H1 (cell line): ENCODE results near the gene KLF18. TPM values are rescaled to one million over a fixed set of nuclear protein-coding genes. Genes with fewer than 3 reads are reported as not detected.

ENCODE experiments used
- CTCF ChIA-PET: fragments of 300-600 bp; sonication (Branson Sonifier 250); formaldehyde crosslinking; loops from one replicate; lab custom pipeline; 2021; ENCODE audit not compliant: partially characterized antibody; lab: Charles Lee
- POLR2A ChIA-PET: fragments of 300-600 bp; sonication (Branson Sonifier 250); formaldehyde crosslinking; loops from one replicate; lab custom pipeline; 2021; ENCODE audit warnings: inconsistent platforms; ENCODE audit not compliant: partially characterized antibody; lab: Charles Lee
- DNase-seq, 2 experiments: peaks; one replicate each; pipeline versions ENCODE4 v3.0.0 to v3.0.0-alpha.2; 2010 to 2022; ENCODE audit warnings: low spot score in 2 of 2, low read depth in 1 of 2, mixed read lengths in 1 of 2
- FAIRE-seq: peaks from 2 replicates; lab custom pipeline; 2011; peaks lifted over from hg19 to GRCh38; lab: Jason Lieb, UNC
- H2AFZ ChIP-seq: 2 replicates; pipeline ENCODE4 v1.8.1; 2012; ENCODE audit warnings: low read length, inconsistent platforms
- H2AK5ac ChIP-seq: 2 replicates; pipeline ENCODE4 v1.6.1; 2013; ENCODE audit warnings: low read depth, low read length
- H2BK120ac ChIP-seq: replicated peaks from 2 replicates; pipeline ENCODE3; 2013; ENCODE audit warnings: low read depth, low read length, inconsistent platforms
- H2BK12ac ChIP-seq: 2 replicates; pipeline ENCODE4 v1.6.1; 2013; ENCODE audit warnings: low read depth, low read length
- H2BK15ac ChIP-seq: 2 replicates; pipeline ENCODE4 v1.6.1; 2013; ENCODE audit warnings: low read length
- H2BK20ac ChIP-seq: 2 replicates; pipeline ENCODE4 v1.6.1; 2013; ENCODE audit warnings: low read length
- H2BK5ac ChIP-seq: 2 replicates; pipeline ENCODE4 v1.6.1; 2013; ENCODE audit warnings: low read depth, low read length
- H3K14ac ChIP-seq: 2 replicates; pipeline ENCODE4 v1.6.1; 2013; ENCODE audit warnings: inconsistent platforms; ENCODE audit not compliant: insufficient read length
- H3K18ac ChIP-seq: 2 replicates; pipeline ENCODE4 v1.6.1; 2013; ENCODE audit warnings: low read length; ENCODE audit errors: extremely low read depth
- H3K23ac ChIP-seq: 2 replicates; pipeline ENCODE4 v1.6.1; 2013; ENCODE audit warnings: inconsistent platforms; ENCODE audit not compliant: insufficient read length
- H3K23me2 ChIP-seq: 2 replicates; pipeline ENCODE4 v1.6.1; 2013; ENCODE audit warnings: low read depth, low read length
- H3K27ac ChIP-seq: 2 replicates; pipeline ENCODE4 v1.6.1; 2011; ENCODE audit warnings: low read depth, low read length, inconsistent platforms
- H3K27me3 ChIP-seq, 4 experiments: replicated peaks in 1 of 4; 1 replicate in 1 of 4; 2 replicates in 3 of 4; pipeline versions ENCODE4 v1.6.1 to v1.8.1; 2011 to 2013; ENCODE audit warnings: low read length in 3 of 4, mild to moderate bottlenecking in 3 of 4, inconsistent platforms in 2 of 4, mixed read lengths in 2 of 4, moderate library complexity in 1 of 4; ENCODE audit not compliant: control insufficient read depth in 3 of 4, insufficient read depth in 3 of 4; ENCODE audit errors: extremely low read depth in 1 of 4
- H3K36me3 ChIP-seq, 4 experiments: 2 replicates each; pipeline versions ENCODE4 v1.6.1 to v1.8.1; 2011 to 2013; ENCODE audit warnings: mild to moderate bottlenecking in 4 of 4, low read length in 3 of 4, moderate library complexity in 2 of 4, control low read depth in 1 of 4, inconsistent platforms in 1 of 4; ENCODE audit not compliant: insufficient read depth in 4 of 4, control insufficient read depth in 2 of 4
- H3K4ac ChIP-seq: replicated peaks from 2 replicates; pipeline ENCODE3; 2013; ENCODE audit warnings: low read length, low read depth, mixed read lengths, inconsistent platforms; ENCODE audit not compliant: insufficient read length
- H3K4me1 ChIP-seq, 4 experiments: replicated peaks in 1 of 4; 1 replicate in 1 of 4; 2 replicates in 3 of 4; pipeline versions ENCODE4 v1.6.1 to v1.8.1; 2011 to 2013; ENCODE audit warnings: low read length in 3 of 4, inconsistent platforms in 2 of 4, mixed read lengths in 1 of 4; ENCODE audit not compliant: insufficient read depth in 4 of 4, control insufficient read depth in 3 of 4
- H3K4me2 ChIP-seq, 2 experiments: 2 replicates each; pipeline versions ENCODE4 v1.6.1 to v1.8.1; 2011 to 2013; ENCODE audit warnings: low read depth in 2 of 2, low read length in 2 of 2, control low read depth in 1 of 2, inconsistent platforms in 1 of 2, mild to moderate bottlenecking in 1 of 2; ENCODE audit not compliant: insufficient read depth in 1 of 2
- H3K4me3 ChIP-seq, 4 experiments: fragments of 200-600, 300-600 bp in 1 of 4; sonication (generic), shearing (Covaris generic), sonication (Bioruptor Twin) in 1 of 4; 2 replicates each; pipeline versions ENCODE4 v1.5.1 to v1.8.1; 2011 to 2016; ENCODE audit warnings: low read length in 4 of 4, low read depth in 3 of 4, control low read depth in 2 of 4, inconsistent platforms in 2 of 4, mild to moderate bottlenecking in 2 of 4, mixed read lengths in 1 of 4, moderate library complexity in 1 of 4; ENCODE audit not compliant: insufficient read depth in 2 of 4; ENCODE audit errors: extremely low read depth in 1 of 4
- H3K56ac ChIP-seq: replicated peaks from 2 replicates; pipeline ENCODE3; 2013; ENCODE audit warnings: low read depth, mild to moderate bottlenecking, mixed read lengths, low read length, inconsistent platforms; ENCODE audit not compliant: insufficient read length
- H3K79me1 ChIP-seq: 2 replicates; pipeline ENCODE4 v1.6.1; 2013; ENCODE audit warnings: low read depth, low read length, control low read depth
- H3K79me2 ChIP-seq, 2 experiments: 2 replicates each; pipeline versions ENCODE4 v1.6.1 to v1.8.1; 2012 to 2013; ENCODE audit warnings: low read length in 2 of 2, mild to moderate bottlenecking in 2 of 2, inconsistent platforms in 1 of 2; ENCODE audit not compliant: insufficient read depth in 2 of 2, control insufficient read depth in 1 of 2
- H3K9ac ChIP-seq, 4 experiments: replicated peaks in 1 of 4; 1 replicate in 1 of 4; 2 replicates in 3 of 4; pipeline versions ENCODE4 v1.6.1 to v1.8.1; 2011 to 2013; ENCODE audit warnings: low read depth in 3 of 4, low read length in 3 of 4, control low read depth in 2 of 4, mild to moderate bottlenecking in 2 of 4, moderate library complexity in 2 of 4, inconsistent platforms in 1 of 4; ENCODE audit errors: extremely low read depth in 1 of 4
- H3K9me3 ChIP-seq, 2 experiments: 2 replicates each; pipeline versions ENCODE4 v1.6.1 to v1.8.1; 2012 to 2013; ENCODE audit warnings: mild to moderate bottlenecking in 2 of 2, moderate library complexity in 2 of 2, control low read depth in 1 of 2, inconsistent platforms in 1 of 2, low read depth in 1 of 2, low read length in 1 of 2, mixed read lengths in 1 of 2; ENCODE audit not compliant: insufficient read depth in 2 of 2
- H4K20me1 ChIP-seq, 2 experiments: replicated peaks in 1 of 2; 2 replicates each; pipeline versions ENCODE3 to v1.8.1; 2011 to 2013; ENCODE audit warnings: inconsistent platforms in 2 of 2, low read length in 2 of 2, mild to moderate bottlenecking in 1 of 2; ENCODE audit not compliant: insufficient read depth in 2 of 2, control insufficient read depth in 1 of 2
- H4K5ac ChIP-seq: 2 replicates; pipeline ENCODE4 v1.6.1; 2013; ENCODE audit warnings: low read length, low read depth, mixed read lengths, inconsistent platforms; ENCODE audit not compliant: insufficient read length
- H4K8ac ChIP-seq: 2 replicates; pipeline ENCODE4 v1.8.0; 2013; ENCODE audit warnings: mild to moderate bottlenecking, moderate library complexity, low read length, inconsistent platforms; ENCODE audit not compliant: insufficient read depth; ENCODE audit errors: extremely low read depth
- H4K91ac ChIP-seq: replicated peaks from 2 replicates; pipeline ENCODE3; 2013; ENCODE audit warnings: low read length, mixed read lengths, inconsistent platforms; ENCODE audit not compliant: insufficient read length
- ATF2 ChIP-seq: IDR thresholded peaks from 2 replicates; pipeline ENCODE4 v1.6.1; 2012; ENCODE audit warnings: low read length, inconsistent platforms
- E2F6 ChIP-seq: IDR thresholded peaks from 2 replicates; pipeline ENCODE4 v1.6.1; 2012; ENCODE audit warnings: inconsistent platforms
- FOSL1 ChIP-seq: IDR thresholded peaks from 2 replicates; pipeline ENCODE4 v1.6.1; 2011; ENCODE audit warnings: mild to moderate bottlenecking, low read depth, low read length, moderate library complexity; ENCODE audit not compliant: insufficient read depth
- JUN ChIP-seq: IDR thresholded peaks from 2 replicates; pipeline ENCODE4 v1.6.1; 2011; ENCODE audit warnings: low read depth, mild to moderate bottlenecking, improper control_type of control experiment, low read length
- JUND ChIP-seq: IDR thresholded peaks from 2 replicates; pipeline ENCODE4 v1.6.1; 2011; ENCODE audit warnings: mild to moderate bottlenecking, improper control_type of control experiment, low read length
- KDM5A ChIP-seq: fragments of 200-600 bp; IDR thresholded peaks from 2 replicates; pipeline ENCODE4 v1.7.1; 2012; ENCODE audit warnings: mild to moderate bottlenecking, low read length, inconsistent platforms, mixed read lengths
- RBBP5 ChIP-seq: IDR thresholded peaks from 2 replicates; pipeline ENCODE4 v1.7.1; 2012; ENCODE audit warnings: low read depth, mild to moderate bottlenecking, inconsistent platforms, low read length, moderate library complexity, borderline replicate concordance
- SAP30 ChIP-seq: fragments of 300-600 bp; sonication (generic); IDR thresholded peaks from 2 replicates; pipeline ENCODE4 v1.7.1; 2012; ENCODE audit warnings: low read length, moderate library complexity, mild to moderate bottlenecking, inconsistent platforms; ENCODE audit not compliant: insufficient read depth, insufficient replicate concordance
- SP1 ChIP-seq: IDR thresholded peaks from 2 replicates; pipeline ENCODE4 v1.6.1; 2011; ENCODE audit warnings: low read depth, low read length
- WGBS, 2 experiments: shearing (Covaris generic) in 1 of 2; methylation state at CpG; one replicate each; pipeline versions ENCODE4 v1.1.6 to v1.1.7; 2013 to 2015; ENCODE audit warnings: low lambda C conversion rate in 2 of 2, mixed read lengths in 2 of 2, inconsistent platforms in 1 of 2, low coverage in 1 of 2, missing lambda C conversion rate in 1 of 2; ENCODE audit not compliant: insufficient replicate concordance in 2 of 2, insufficient coverage in 1 of 2, insufficient read length in 1 of 2; ENCODE audit errors: extremely low coverage in 1 of 2, missing lambda C conversion rate in 1 of 2; 5-methylcytosine and 5-hydroxymethylcytosine counted together
- polyA plus RNA-seq, 7 experiments: library from polyadenylated mRNA; depleted of rRNA in 3 of 7; stranded (reverse) in 5 of 7; unstranded in 2 of 7; fragments of >200 nt in 5 of 7; fragments of 200-250 nt in 2 of 7; gene quantifications; 1 replicate in 5 of 7; 2 replicates in 1 of 7; 4 replicates in 1 of 7; pipeline versions ENCODE4 v1.2.1 to v1.2.3, GENCODE V29; 2011 to 2013; ENCODE audit warnings: missing spikeins in 2 of 7, mixed read lengths in 2 of 7
- total RNA-seq: library from RNA; stranded (reverse); fragmentation: NEBNext Ultra II Directional; extraction: Animal tissue kit (Norgen Biotek cat#: 25700); gene quantifications from 2 replicates; pipeline ENCODE4 v1.2.1, GENCODE V29; 2021

KLF18 gene
- total and polyA plus RNA-seq, 2 of the 8 experiments (the other 6 are each of a cell fraction or from before 2014, with no cell fraction given), result 0.09 to 0.15 TPM

GRCh38 chr1:44129616-44130500, 11.6 kb downstream of the KLF18 start:
- H3K9ac ChIP-seq, result no peak overlapping the region
- H4K8ac ChIP-seq, result no peak overlapping the region
- H2BK120ac ChIP-seq, result no peak overlapping the region
- ChIA-PET CTCF (interaction anchor here (0.5 to 1.6 kb wide), 4 partner anchors 27 to 67 kb away, joined by 3 to 6 read pairs (median 3); no protein-coding TSS in a partner anchor), POLR2A (interaction anchor here (1.0 kb wide), 1 partner anchor 22 kb away, joined by 5 read pairs; no protein-coding TSS in a partner anchor)
- no peak overlapping the region for H2AFZ ChIP-seq
- H3K9me3 ChIP-seq, result no peaks in the 10 kb centered on the region
- H3K36me3 ChIP-seq, result no peaks in the 10 kb centered on the region
- no peak overlapping the region for H2AK5ac ChIP-seq
- no peak overlapping the region for H3K56ac ChIP-seq
- no peaks in the 10 kb centered on the region for H3K79me2 ChIP-seq
- no peaks in the 10 kb centered on the region for H3K79me1 ChIP-seq
- H2BK15ac ChIP-seq, result no peak overlapping the region
- DNase-seq, result no peak
- no peak overlapping the region for H4K91ac ChIP-seq
- no peak overlapping the region for H3K23ac ChIP-seq
- 82% methylated on average over 14 of the region's 16 CpGs; no CpG with 5 or more reads in 1 of the 2 experiments for WGBS, 2 experiments
- no peak overlapping the region for H2BK12ac ChIP-seq
- no peaks in the 10 kb centered on the region for H3K27me3 ChIP-seq
- no peaks in the 10 kb centered on the region; the same call in 1 of the 2 replicates for H3K23me2 ChIP-seq
- H4K20me1 ChIP-seq, result no peaks in the 10 kb centered on the region
- H3K27ac ChIP-seq, result no peak overlapping the region
- no peak overlapping the region for H2BK5ac ChIP-seq
- H3K4ac ChIP-seq, result no peak overlapping the region
- no peaks in the 10 kb centered on the region for H3K4me1 ChIP-seq
- no peak overlapping the region for H3K4me2 ChIP-seq
- no peak overlapping the region for H4K5ac ChIP-seq
- no peak overlapping the region for H3K14ac ChIP-seq
- H2BK20ac ChIP-seq, result no peak overlapping the region
- H3K18ac ChIP-seq, result no peak overlapping the region
- FAIRE-seq, result no peak
- H3K4me3 ChIP-seq, result no peak overlapping the region
- TF ChIP-seq E2F6 (no peak), ATF2 (no peak), SP1 (no peak), SAP30 (no peak), JUND (no peak), FOSL1 (no peak), JUN (no peak), RBBP5 (no peak), KDM5A (no peak)
